Right lung (tissue), 10 donors: ENCODE measurements around the gene CEP57. TPM values are rescaled to one million over a fixed set of nuclear protein-coding genes. Genes with fewer than 3 reads are reported as not detected.

Experiments used
- DNase-seq, 2 donors: peaks; one replicate each; pipeline ENCODE4 v3.0.0-alpha.2; 2013
- long read RNA-seq, 8 donors: transcript quantifications; one replicate each; lab custom pipeline, GENCODE V29; 2026
- polyA plus RNA-seq, 5 donors: library from polyadenylated mRNA; unstranded; fragments of 120-200 nt; gene quantifications; one replicate each; pipeline versions ENCODE4 v1.2.1 to v1.2.3, GENCODE V29; 2013; ENCODE audit warnings: inconsistent platforms in 1 of 5, low replicate concordance in 1 of 5; ENCODE audit not compliant: insufficient read length in 5 of 5, insufficient read depth in 1 of 5

CEP57 gene
- polyA plus RNA-seq: 100 to 1,000 TPM in 4 of 5 donors, 10 to 100 TPM in 1; 72.2 to 139 (median 121) TPM
- long read RNA-seq, donor 1, transcript CEP57-210 (7 exons, 2,084 nt): major isoform, 12 of 45 reads
- long read RNA-seq, donor 1, transcript CEP57-209 (3 exons, 2,632 nt): minor isoform, 11 of 45 reads
- long read RNA-seq, donor 1, partial matches to known transcripts: 17 of 45 reads
- long read RNA-seq, donor 1, other reads (novel, unspliced or antisense): 0 of 45 reads
- long read RNA-seq, donor 2, transcript CEP57-210 (7 exons, 2,084 nt): major isoform, 12 of 25 reads
- long read RNA-seq, donor 2, transcript CEP57-202 (11 exons, 3,178 nt): minor isoform, 6 of 25 reads
- long read RNA-seq, donor 2, transcript CEP57-209 (3 exons, 2,632 nt): minor isoform, 7 of 25 reads
- long read RNA-seq, donor 2, partial matches to known transcripts: 0 of 25 reads
- long read RNA-seq, donor 2, other reads (novel, unspliced or antisense): 0 of 25 reads
- long read RNA-seq, donor 3, transcript CEP57-209 (3 exons, 2,632 nt): minor isoform, 9 of 36 reads
- long read RNA-seq, donor 3, transcript CEP57-210 (7 exons, 2,084 nt): major isoform, 16 of 36 reads
- long read RNA-seq, donor 3, partial matches to known transcripts: 0 of 36 reads
- long read RNA-seq, donor 3, other reads (novel, unspliced or antisense): 7 of 36 reads
- long read RNA-seq, donor 4, transcript CEP57-209 (3 exons, 2,632 nt): major isoform, 16 of 51 reads
- long read RNA-seq, donor 4, partial matches to known transcripts: 27 of 51 reads
- long read RNA-seq, donor 4, other reads (novel, unspliced or antisense): 0 of 51 reads
- long read RNA-seq, donor 5, transcript CEP57-210 (7 exons, 2,084 nt): major isoform, 27 of 56 reads
- long read RNA-seq, donor 5, transcript CEP57-202 (11 exons, 3,178 nt): minor isoform, 8 of 56 reads
- long read RNA-seq, donor 5, transcript CEP57-209 (3 exons, 2,632 nt): minor isoform, 11 of 56 reads
- long read RNA-seq, donor 5, partial matches to known transcripts: 10 of 56 reads
- long read RNA-seq, donor 5, other reads (novel, unspliced or antisense): 0 of 56 reads
- long read RNA-seq, donor 6, transcript CEP57-209 (3 exons, 2,632 nt): minor isoform, 9 of 48 reads
- long read RNA-seq, donor 6, transcript CEP57-202 (11 exons, 3,178 nt): minor isoform, 9 of 48 reads
- long read RNA-seq, donor 6, transcript CEP57-210 (7 exons, 2,084 nt): major isoform, 15 of 48 reads
- long read RNA-seq, donor 6, partial matches to known transcripts: 14 of 48 reads
- long read RNA-seq, donor 6, other reads (novel, unspliced or antisense): 0 of 48 reads
- long read RNA-seq, donor 7, transcript CEP57-202 (11 exons, 3,178 nt): minor isoform, 6 of 61 reads
- long read RNA-seq, donor 7, transcript CEP57-209 (3 exons, 2,632 nt): major isoform, 9 of 61 reads
- long read RNA-seq, donor 7, partial matches to known transcripts: 24 of 61 reads
- long read RNA-seq, donor 7, other reads (novel, unspliced or antisense): 18 of 61 reads
- long read RNA-seq, donor 8, transcript CEP57-210 (7 exons, 2,084 nt): major isoform, 12 of 18 reads
- long read RNA-seq, donor 8, transcript CEP57-209 (3 exons, 2,632 nt): minor isoform, 6 of 18 reads
- long read RNA-seq, donor 8, partial matches to known transcripts: 0 of 18 reads
- long read RNA-seq, donor 8, other reads (novel, unspliced or antisense): 0 of 18 reads

DNA sequence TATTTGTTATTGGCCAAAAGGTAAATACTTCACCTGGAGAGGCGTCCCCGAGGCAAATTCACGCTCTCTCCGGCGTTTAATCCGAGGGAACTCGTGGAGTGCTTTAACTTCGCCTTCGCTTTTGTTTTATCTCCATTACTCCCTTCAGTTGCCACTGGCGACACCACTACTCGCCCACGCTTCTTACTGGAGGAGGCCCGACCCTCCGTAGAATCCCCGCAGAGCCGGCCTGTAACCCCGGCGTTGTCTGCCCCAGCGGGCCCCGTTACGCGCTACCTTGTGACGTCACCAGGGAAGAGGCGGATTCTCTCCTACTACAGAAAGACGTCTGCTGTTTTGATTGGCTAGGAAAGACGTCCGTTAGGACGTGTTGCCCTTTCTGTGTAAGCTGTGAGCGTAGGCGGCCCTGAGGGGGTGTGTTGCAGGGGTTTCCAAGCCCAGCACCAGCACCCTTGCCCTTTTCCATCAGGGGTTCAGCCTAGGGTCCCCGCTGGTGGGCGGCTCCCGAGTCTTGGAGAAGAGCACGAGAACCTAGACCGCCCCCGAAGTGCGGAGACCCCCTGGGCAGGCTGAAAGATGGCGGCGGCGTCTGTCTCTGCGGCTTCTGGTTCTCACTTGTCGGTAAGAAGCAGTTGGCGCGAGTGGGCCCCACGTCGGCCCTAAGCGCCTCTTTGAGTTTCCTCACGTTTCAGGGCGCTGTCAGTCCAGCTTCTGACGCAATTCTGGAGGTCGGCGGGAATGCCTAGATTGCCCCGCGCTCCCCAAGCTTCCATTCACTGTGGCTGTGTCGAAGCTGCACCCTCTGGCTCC, at the start of gene CEP57:
TSS of gene CEP57 (plus strand) at position 376 of the 810 bp plus-strand sequence. CDS start at position 577, 201 bp downstream.
- DNase-seq: peak; percentile 97 to 98

DNA sequence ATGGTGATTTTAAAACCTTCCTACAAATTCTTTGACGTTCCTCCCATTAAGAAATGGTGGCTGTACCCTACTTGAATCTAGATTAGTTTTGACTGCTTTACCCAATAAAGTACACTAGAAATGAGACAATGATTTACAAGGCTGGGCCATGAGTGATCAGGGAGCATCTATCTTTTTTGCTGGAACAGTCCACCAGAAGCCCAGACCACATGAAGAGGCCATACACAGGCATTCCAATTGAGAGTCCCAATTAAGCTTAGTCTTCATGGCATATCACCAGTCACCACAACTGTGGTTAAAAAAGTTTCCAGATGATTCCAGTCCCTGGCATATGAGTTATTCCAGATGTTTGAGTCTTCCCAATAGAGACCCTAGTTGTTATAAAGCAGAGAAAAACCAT, 40.2 kb upstream of the CEP57 start:
- no peak for DNase-seq

DNA sequence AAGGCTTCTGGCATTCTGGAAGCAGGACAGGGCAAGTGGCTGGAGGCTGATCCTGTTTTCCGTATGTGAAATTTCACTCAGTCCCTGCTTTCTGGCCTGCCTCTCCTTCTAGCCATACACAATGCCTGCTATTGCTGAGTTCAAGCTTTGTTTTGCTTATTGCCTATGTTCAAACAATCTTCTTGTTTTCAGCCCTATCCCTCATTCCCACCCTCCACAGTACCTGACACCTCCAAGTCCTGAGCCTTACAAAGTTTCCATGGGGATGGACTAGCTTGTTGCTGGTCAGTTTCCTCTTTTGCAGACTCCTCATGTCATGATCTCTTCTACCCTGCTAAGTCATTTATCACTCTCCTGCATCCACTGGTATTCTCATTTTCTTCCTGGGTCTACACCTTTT, 38.8 kb upstream of the CEP57 start:
- no peak for DNase-seq

DNA sequence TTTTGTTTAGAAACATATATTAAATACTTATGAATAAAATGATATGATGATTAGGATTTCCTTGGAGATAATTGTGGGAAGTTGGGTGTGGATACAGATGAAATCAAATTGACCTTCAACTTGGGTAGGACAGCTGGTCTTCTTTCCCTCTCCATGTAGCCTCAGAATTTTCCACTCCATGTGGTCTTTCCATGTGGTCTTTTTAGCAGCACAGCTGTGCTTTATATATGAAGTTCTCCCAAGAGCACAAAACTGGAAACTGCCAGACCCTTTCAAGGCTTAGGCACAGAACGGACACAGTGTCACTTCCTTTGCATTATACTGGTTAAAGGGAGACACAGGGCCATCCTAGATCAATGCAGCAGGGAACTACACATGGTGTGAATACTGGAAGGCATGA, 29.4 kb upstream of the CEP57 start:
- no peak for DNase-seq

DNA sequence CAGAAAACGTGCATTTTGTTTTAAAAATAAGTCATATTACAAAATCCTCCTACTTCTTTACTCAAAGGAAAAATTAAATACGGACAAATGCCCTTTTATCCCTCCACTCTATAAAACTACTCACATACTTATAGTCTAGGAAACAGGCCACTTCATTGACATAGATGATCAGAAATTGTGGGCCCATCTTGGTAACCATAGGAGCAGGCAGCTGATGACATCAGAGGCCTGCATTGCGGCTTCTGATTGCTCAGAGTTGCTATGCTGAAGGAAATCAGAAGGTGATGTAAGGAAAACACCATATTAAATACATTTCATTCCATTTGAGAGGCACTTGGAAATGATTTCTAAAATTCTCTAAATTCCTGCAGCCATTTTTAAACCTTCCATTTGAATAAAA, 27.8 kb upstream of the CEP57 start:
- DNase-seq: no peak

DNA sequence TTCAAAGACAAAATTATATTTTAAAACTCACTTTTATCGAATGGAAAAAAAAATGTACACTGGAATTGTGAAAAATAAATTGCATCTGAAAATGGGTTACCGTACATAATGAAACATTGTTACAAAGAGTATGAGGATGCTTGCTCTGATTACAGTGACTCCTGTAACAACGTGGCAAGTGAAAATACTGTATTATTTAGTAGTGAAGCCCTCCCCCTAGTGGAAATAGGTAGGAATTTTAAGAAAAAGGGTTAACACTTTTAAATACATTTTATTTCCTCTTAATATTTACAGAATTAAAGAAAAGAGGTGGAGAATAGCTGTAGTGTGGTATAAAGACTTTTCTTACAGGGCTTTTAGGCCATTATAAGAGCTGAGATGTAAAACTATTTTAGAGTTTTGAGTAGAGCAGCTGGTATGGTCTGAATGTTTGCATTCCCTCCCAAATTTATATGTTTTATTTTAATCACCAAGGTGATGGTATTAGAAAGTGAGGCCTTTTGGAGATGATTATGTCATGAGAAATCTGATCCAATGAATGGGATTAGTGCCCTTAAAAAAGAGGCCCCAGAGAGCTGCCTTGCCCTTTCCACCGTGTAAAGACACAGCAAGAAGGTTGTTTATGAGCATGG, 25.9 kb upstream of the CEP57 start:
- peak; percentile 38 to 51 for DNase-seq

DNA sequence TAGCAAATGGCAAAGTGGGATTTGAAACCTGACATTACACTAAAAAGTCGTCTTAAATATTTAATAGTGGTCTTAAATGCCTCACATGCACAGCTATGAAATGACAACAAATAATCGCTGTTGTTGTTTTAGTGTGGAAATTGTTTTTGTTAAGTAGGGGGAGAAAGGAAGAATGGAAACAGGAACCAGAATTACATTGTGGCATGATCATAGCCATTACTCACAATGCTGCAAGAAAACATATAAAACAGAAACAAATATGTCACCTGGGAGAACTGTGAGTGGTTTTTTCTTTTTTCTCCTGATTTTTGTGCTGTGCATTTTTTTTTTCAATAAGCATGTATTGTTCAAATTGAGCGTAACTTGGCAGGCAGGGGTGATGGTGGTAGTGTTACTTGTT, 23.6 kb upstream of the CEP57 start:
- no peak for DNase-seq

DNA sequence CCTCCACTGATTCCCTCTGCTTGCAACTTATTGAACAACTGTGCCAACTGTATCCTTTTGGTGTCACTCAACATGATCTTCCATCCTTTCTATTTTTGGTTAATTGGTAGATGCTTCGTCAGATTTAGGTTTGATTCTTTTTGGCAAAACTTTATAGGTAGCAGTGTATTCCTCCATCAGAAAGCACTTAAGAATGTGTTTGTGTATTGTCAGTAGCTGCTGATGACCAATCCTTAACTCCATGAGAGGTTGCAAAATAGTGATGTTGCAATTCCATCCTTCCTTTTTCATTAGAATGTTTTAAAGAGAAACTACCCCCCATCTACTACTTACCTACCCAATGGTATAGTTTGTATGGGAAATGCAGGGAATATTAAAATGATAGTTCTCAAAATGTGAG, 22.8 kb upstream of the CEP57 start:
- DNase-seq: peak; percentile 23 to 34

DNA sequence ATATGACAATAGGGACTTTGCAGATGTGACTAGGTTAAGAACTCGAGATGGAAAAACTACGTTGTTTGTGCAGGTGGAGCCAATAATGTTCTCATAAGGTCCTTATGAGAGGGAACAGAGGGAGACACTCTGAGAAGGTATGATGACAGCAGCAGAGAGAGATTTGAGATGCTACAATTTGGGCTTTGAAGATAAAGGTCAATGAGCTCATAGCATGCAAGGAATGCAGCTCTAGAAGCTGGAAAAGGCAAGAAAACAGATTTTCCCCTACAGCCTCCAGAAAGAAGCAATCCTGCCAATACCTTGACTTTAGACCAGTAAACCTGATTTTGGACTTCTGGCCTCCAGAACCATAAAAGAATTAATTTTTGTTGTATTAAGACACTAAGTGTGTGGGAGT, 21.8 kb upstream of the CEP57 start:
- DNase-seq: no peak

DNA sequence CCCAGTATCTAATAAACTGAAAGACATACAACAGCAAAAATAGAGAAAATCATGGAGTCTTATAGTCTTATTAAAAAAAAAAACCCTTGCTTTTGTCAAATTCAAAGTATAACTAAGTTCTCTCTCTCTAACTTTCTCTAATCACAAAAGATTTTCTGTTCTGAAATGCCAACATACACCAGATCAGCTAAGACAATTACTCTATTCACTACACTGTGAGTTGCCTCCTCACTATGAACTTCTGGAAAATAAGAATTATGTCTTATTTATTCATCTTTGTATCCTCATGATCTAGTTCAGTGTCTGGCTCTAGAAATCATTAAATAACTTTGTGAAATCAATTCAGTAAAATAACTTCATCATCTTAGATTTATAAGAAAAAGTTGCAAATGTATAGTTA, 13.4 kb upstream of the CEP57 start:
- no peak for DNase-seq

DNA sequence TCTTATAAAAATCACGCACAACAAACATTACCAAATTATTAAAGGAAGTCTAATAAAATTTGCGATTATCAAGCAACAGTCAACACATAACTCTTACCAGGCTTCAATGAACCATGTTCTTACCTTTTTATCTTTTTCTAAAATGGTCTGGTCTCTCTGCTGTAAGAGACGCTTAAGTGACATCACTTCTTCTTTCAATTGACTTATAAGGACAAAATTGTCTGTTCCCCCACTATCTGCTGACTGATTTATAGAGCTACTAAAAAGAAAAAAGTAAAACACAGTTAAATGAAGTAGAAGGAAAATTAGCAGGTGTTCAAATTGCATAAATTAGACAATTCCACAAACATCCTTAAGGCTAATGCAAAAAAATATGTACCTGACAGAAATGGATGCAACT, 11.6 kb upstream of the CEP57 start:
- no peak for DNase-seq

DNA sequence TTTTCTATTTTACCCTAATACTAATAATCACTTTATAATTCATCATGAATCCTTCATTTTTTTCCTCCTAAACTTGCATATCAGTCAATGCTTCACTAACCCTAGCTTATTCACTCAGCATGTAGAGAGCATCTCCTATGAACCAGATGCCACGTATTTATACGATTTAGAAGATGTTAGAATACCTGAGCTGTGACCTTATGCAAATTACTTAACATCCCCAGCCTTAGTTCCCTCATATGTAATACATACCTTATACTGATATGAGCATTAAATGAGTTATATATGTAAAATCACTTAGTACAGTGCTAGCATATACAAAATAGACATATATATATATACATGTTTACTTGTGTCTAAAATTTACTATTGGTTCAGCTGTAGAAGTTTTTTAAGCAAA, 9.8 kb upstream of the CEP57 start:
- no peak for DNase-seq

DNA sequence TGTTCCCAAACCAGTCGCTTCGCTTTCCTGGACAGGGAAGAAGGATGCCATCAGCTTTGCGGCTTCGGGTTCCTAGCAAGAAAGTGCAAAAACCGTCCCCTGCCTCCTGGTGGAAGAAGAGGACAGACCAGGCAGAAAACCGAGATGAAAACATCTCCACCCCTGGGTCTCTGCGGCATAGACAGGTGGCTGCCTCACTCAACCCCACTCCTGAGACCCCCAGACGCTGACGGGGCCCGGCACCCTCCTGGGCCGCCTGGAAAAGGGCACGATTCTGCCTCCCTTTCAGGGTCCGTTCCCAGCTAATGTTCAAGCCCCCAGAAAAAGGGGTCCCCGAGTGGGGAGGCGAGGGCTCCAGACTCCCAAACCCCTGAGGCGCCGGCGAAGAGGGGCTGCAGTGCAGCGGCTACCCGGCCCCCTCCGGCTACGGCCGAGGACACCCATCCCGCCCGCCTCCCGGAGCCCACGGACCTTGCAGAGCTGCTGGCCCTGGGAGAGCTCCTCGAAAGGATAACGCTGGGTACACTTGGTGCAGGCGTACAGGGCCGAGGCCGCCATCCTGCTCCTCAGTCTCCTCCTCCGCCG, 1.3 kb upstream of the CEP57 start:
- peak in 1 of 2 donors; percentile 30 for DNase-seq

DNA sequence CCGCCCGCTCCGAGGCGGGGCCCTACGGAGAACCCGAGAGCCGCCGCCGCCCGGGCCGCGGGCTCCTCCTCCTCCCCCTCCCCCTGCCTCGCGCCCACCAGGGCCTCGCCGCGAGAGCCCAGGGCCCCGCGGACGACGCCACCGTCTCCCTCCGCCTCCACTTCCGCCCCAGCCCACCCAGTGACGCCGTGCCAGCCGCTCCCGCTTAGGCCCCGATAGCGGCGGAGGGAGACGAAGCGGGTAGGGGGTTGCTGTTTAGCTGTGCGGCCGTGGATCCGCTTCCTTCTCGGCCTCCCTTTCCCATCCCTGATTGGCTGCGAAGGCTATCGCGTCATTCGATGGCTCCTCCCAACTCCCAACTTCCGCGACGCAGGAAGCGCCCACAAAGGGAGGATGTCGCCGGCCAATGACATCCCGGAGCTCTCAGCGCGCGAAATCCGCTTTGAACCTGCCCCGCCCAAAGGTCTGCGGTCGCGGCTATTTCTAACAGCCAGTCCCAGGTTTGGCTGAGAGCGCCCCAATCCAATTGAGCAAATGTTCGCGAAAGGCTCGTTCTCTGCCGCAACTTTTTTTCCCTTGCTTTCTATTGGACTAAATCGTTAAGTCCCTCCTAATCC, 684 bp upstream of the CEP57 start, which contains the start of gene FAM76B:
TSS of gene FAM76B (minus strand) at position 277 of the 617 bp plus-strand sequence. CDS start 304 bp downstream, outside the sequence.
- DNase-seq: peak; percentile 99 to 100

DNA sequence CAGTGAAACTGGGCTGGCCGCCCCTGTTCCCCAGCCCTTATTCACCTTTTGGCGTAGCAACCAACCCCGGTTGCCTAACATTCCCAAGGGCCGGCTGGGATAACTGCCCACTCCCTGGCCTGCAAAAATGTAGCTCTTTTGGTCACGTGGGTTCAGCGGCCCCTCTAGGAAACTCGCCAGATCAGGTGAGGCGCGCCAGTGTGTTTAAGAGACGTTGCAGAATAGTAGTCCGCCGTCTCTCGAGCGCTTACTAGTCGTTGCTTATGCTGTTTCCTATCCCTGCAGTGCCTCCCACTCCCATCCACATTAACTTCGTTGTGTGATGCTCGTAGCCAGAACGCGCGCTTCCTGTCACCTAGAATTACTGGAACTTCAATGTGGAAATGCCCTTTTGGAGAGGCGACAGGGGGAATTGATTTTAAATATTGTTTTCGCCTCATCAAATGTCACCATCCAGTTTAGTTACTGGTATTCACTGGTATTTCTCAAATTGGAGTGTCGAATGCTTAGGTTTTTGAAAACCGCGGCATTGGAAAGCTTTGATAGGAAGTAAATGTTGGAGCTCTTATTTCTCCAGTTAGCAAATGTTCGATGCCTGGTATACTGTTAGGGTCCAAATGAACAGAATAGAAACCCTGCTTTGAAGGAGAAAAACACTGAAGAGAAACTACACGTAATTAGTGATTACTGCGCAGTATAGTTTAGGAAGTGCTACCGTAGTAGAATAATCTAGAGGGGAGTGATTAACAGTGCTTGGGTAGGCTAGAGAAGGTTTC, 823 bp downstream of the CEP57 start:
- peak; percentile 68 to 75 for DNase-seq

DNA sequence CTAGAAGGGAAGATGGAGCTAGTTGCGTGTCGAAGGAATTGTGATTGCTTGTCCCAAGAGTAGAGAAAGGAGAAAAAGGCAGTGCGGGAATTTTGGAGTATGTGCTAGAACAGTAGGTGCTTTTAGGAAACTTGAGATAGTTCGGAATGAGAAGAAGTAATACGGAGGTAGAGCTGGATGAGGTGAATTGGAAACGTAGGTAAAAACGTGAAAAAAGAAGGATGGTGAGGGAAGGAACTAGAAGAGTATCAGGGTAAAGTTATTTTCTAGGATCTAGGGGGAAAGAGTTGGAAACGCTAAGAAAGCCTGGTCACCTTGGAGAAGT, 1.4 kb downstream of the CEP57 start:
- DNase-seq: no peak

DNA sequence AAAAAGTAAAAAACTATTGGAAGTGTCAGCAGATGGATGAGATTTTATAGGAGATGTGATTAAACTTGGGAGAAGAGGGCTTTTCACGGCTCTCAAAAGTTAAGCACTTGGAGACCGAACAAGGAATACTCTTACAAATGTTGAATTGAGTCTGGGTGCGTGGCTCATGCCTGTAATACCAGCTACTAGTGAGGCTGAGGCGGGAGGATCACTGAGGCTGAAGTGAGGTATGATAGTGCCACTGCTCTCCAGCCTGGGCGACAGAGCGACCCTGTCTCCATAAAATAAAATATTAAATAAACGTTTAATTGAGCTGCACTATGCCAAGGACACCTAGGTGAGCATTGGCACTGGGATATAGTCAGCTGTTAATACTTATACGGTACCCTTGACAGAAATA, 1.9 kb downstream of the CEP57 start:
- no peak for DNase-seq

DNA sequence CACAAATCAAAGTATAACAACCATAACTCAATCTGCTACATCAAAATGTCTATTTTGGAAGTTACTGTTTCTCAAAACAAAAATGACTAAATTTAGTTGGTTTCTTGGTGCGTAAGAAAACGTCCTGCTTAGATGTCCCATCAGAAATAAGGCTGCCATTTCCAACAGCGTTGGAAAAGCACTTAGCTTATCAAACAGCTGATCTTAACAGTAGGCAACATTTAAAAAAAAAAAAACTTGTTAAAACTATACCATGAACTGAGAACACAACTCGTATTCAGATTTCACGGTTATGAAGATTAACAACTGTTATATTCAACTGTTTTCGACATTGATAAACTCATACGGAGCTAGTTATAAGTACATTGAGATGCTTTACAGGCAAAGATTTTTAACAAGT, 2.4 kb downstream of the CEP57 start:
- no peak for DNase-seq
